ENCODE results near the gene TFE3. TPM values are rescaled to one million over a fixed set of nuclear protein-coding genes. Genes with fewer than 3 reads are reported as not detected.

Gene TFE3
- total RNA-seq, 2 donors from 2014 or later, result 24.9 to 71.9 TPM

Small RNA genes within 50 kb of the gene (small RNA-seq; reads per million reads assigned to genes)
- not detected for gene RNU4-52P

Other genes with a start within 250 kb of the TFE3 start
- gene HDAC6, start 241.3 kb downstream of the TFE3 start, total RNA-seq, result 10 to 100 TPM; 34.5 to 75.5 TPM
- gene ERAS, start 216.8 kb downstream of the TFE3 start, total RNA-seq, result not detected
- 100 to 1,000 TPM; 110 to 196 TPM for gene PCSK1N, start 207.7 kb downstream of the TFE3 start, total RNA-seq
- 10 to 100 TPM; 24.4 to 35.3 TPM for gene TIMM17B, start 145.6 kb downstream of the TFE3 start, total RNA-seq
- gene PQBP1, start 145.4 kb downstream of the TFE3 start, total RNA-seq, result 10 to 100 TPM; 43.6 to 48.1 TPM
- gene SLC35A2, start 131.7 kb downstream of the TFE3 start, total RNA-seq, result 10 to 100 TPM; 12.5 to 20.1 TPM
- 1 to 10 TPM; 2.3 to 7.9 TPM for gene PIM2, start 124.3 kb downstream of the TFE3 start, total RNA-seq
- gene OTUD5, start 85.8 kb downstream of the TFE3 start, total RNA-seq, result 10 to 100 TPM; 23.6 to 40.2 TPM
- gene KCND1, start 71.5 kb downstream of the TFE3 start, total RNA-seq, result 1 to 10 TPM in 1 of 2 donors, under 1 TPM in 1; 0.52 to 1.3 TPM
- gene GRIPAP1, start 41.1 kb downstream of the TFE3 start, total RNA-seq, result 10 to 100 TPM; 22.8 to 42.5 TPM
- gene CCDC120, start 15.6 kb upstream of the TFE3 start, total RNA-seq, result 10 to 100 TPM in 1 of 2 donors, 1 to 10 TPM in 1; 6.5 to 13.8 TPM
- gene PRAF2, start 30.6 kb upstream of the TFE3 start, total RNA-seq, result 10 to 100 TPM in 1 of 2 donors, 1 to 10 TPM in 1; 5.4 to 10.9 TPM
- 10 to 100 TPM; 59.4 to 77.1 TPM for gene WDR45, start 36.5 kb upstream of the TFE3 start, total RNA-seq
- gene GPKOW, start 80.4 kb upstream of the TFE3 start, total RNA-seq, result 10 to 100 TPM; 12.9 to 15.3 TPM
- 10 to 100 TPM; 13.2 to 40.9 TPM for gene MAGIX, start 119.4 kb upstream of the TFE3 start, total RNA-seq
- gene PLP2, start 128.5 kb upstream of the TFE3 start, total RNA-seq, result 10 to 100 TPM; 19.4 to 30.1 TPM
- gene PRICKLE3, start 143.0 kb upstream of the TFE3 start, total RNA-seq, result 10 to 100 TPM in 1 of 2 donors, 1 to 10 TPM in 1; 7.5 to 13.2 TPM
- 1 to 10 TPM; 5.4 to 6.6 TPM for gene SYP, start 156.8 kb upstream of the TFE3 start, total RNA-seq
- under 1 TPM in 1 of 2 donors, not detected in 1; 0.26 TPM for gene CACNA1F, start 190.0 kb upstream of the TFE3 start, total RNA-seq
- 1 to 10 TPM; 8.2 to 9.1 TPM for gene CCDC22, start 192.1 kb upstream of the TFE3 start, total RNA-seq
- not detected for gene FOXP3, start 221.4 kb upstream of the TFE3 start, total RNA-seq
- gene PPP1R3F, start 226.4 kb upstream of the TFE3 start, total RNA-seq, result 10 to 100 TPM in 1 of 2 donors, 1 to 10 TPM in 1; 3.0 to 16.3 TPM

Measured in body of pancreas (tissue), 2 donors.